CD14-positive monocyte (primary cell): ENCODE data around the gene SLC37A1. TPM values are rescaled to one million over a fixed set of nuclear protein-coding genes. Genes with fewer than 3 reads are reported as not detected.

Experiments used
- DNase-seq, 3 donors: peaks; one replicate each; pipeline ENCODE4 v3.0.0-alpha.2; 2011 to 2022
- H2AFZ ChIP-seq: 2 replicates; pipeline ENCODE4 v1.6.0; 2012; ENCODE audit warnings: mild to moderate bottlenecking, low read depth, low read length, inconsistent platforms; ENCODE audit not compliant: insufficient read depth, poor library complexity, severe bottlenecking
- H3K27ac ChIP-seq, 2 donors: 1 replicate in 1 of 2; 2 replicates in 1 of 2; pipeline ENCODE4 v1.5.1; 2012 to 2013; ENCODE audit warnings: low read length in 2 of 2, control low read depth in 1 of 2, inconsistent platforms in 1 of 2, low read depth in 1 of 2, mild to moderate bottlenecking in 1 of 2
- H3K27me3 ChIP-seq, 2 donors: one replicate each; pipeline versions ENCODE4 v1.6.0 to v1.6.1; 2011 to 2013; ENCODE audit warnings: low read length in 2 of 2; ENCODE audit not compliant: control insufficient read depth in 2 of 2, insufficient read depth in 2 of 2
- H3K36me3 ChIP-seq, 2 donors: replicated peaks in 1 of 2; 1 replicate in 1 of 2; 2 replicates in 1 of 2; pipeline versions ENCODE4 v1.5.1 to v1.6.1; 2012 to 2013; ENCODE audit warnings: low read length in 2 of 2, control low read depth in 1 of 2, inconsistent platforms in 1 of 2, mild to moderate bottlenecking in 1 of 2; ENCODE audit not compliant: insufficient read depth in 2 of 2, control insufficient read depth in 1 of 2
- H3K4me1 ChIP-seq, 2 donors: 1 replicate in 1 of 2; 2 replicates in 1 of 2; pipeline versions ENCODE4 v1.5.1 to v1.6.1; 2012 to 2013; ENCODE audit warnings: low read length in 2 of 2, control low read depth in 1 of 2, inconsistent platforms in 1 of 2, mild to moderate bottlenecking in 1 of 2, moderate library complexity in 1 of 2; ENCODE audit not compliant: insufficient read depth in 2 of 2, control insufficient read depth in 1 of 2
- H3K4me2 ChIP-seq: replicated peaks from 2 replicates; pipeline ENCODE3; 2012; ENCODE audit warnings: low read length, moderate library complexity, mild to moderate bottlenecking; ENCODE audit not compliant: poor library complexity, severe bottlenecking; ENCODE audit errors: extremely low read depth
- H3K4me3 ChIP-seq, 3 experiments: fragments of 200-600 bp in 1 of 3; sonication (generic) in 1 of 3; replicated peaks in 1 of 3; 1 replicate in 2 of 3; 2 replicates in 1 of 3; pipeline ENCODE4 v1.5.1; 2011 to 2013; ENCODE audit warnings: low read length in 3 of 3, mild to moderate bottlenecking in 3 of 3, control low read depth in 2 of 3, low read depth in 2 of 3, inconsistent platforms in 1 of 3, moderate library complexity in 1 of 3
- H3K79me2 ChIP-seq: 2 replicates; pipeline ENCODE4 v1.6.0; 2012; ENCODE audit warnings: mild to moderate bottlenecking, control low read depth, inconsistent platforms, low read length, moderate library complexity; ENCODE audit not compliant: insufficient read depth
- H3K9ac ChIP-seq: 2 replicates; pipeline ENCODE4 v1.6.0; 2017; ENCODE audit warnings: low read length, mild to moderate bottlenecking; ENCODE audit not compliant: insufficient read depth, poor library complexity, severe bottlenecking
- H3K9me3 ChIP-seq, 2 donors: replicated peaks in 1 of 2; 1 replicate in 1 of 2; 2 replicates in 1 of 2; pipeline versions ENCODE4 v1.5.1 to v1.6.1; 2012 to 2013; ENCODE audit warnings: low read length in 2 of 2, control low read depth in 1 of 2; ENCODE audit not compliant: control insufficient read depth in 1 of 2, insufficient read depth in 1 of 2
- H4K20me1 ChIP-seq: 2 replicates; pipeline ENCODE4 v1.6.0; 2012; ENCODE audit warnings: mild to moderate bottlenecking, low read length, control low read depth, moderate library complexity; ENCODE audit not compliant: insufficient read depth
- H3K27ac Mint-ChIP-seq, 7 donors: one replicate each; pipeline ENCODE4 v1.8.0; 2020; ENCODE audit warnings: mild to moderate bottlenecking in 7 of 7, mixed read lengths in 7 of 7, moderate library complexity in 6 of 7, inconsistent platforms in 2 of 7
- H3K27me3 Mint-ChIP-seq, 3 donors: one replicate each; pipeline ENCODE4 v1.8.0; 2021 to 2022; ENCODE audit warnings: low read depth in 3 of 3, mild to moderate bottlenecking in 3 of 3, mixed read lengths in 3 of 3, moderate library complexity in 3 of 3, inconsistent platforms in 1 of 3
- H3K36me3 Mint-ChIP-seq, 2 donors: one replicate each; pipeline ENCODE4 v1.8.0; 2020; ENCODE audit warnings: mixed read lengths in 2 of 2, inconsistent platforms in 1 of 2, mild to moderate bottlenecking in 1 of 2
- H3K4me1 Mint-ChIP-seq: one replicate; pipeline ENCODE4 v1.8.0; 2020; ENCODE audit warnings: mild to moderate bottlenecking, mixed read lengths
- H3K4me3 Mint-ChIP-seq, 2 donors: one replicate each; pipeline ENCODE4 v1.8.0; 2020; ENCODE audit warnings: mild to moderate bottlenecking in 2 of 2, mixed read lengths in 2 of 2, moderate library complexity in 1 of 2
- H3K9me3 Mint-ChIP-seq, 7 donors: one replicate each; pipeline ENCODE4 v1.8.0; 2020 to 2022; ENCODE audit warnings: mixed read lengths in 7 of 7, mild to moderate bottlenecking in 6 of 7, moderate library complexity in 6 of 7, inconsistent platforms in 2 of 7
- CTCF ChIP-seq: fragments of 200-600 bp; IDR thresholded peaks from one replicate; pipeline ENCODE4 v1.8.0; 2022; ENCODE audit warnings: antibody characterized with exemption, mild to moderate bottlenecking
- WGBS: methylation state at CpG from one replicate; pipeline ENCODE4 v1.1.5; 2013; ENCODE audit warnings: missing lambda C conversion rate; ENCODE audit not compliant: insufficient coverage; 5-methylcytosine and 5-hydroxymethylcytosine counted together
- intact Hi-C, 2 donors: fragments of 100-400 bp; cut with micrococcal nuclease; formaldehyde crosslinking; loops; one replicate each; pipeline versions ENCODE4 v1.15.0 to v1.15.1; 2023
- polyA plus RNA-seq, 3 donors: library from polyadenylated mRNA; depleted of rRNA in 1 of 3; unstranded in 2 of 3; stranded (reverse) in 1 of 3; fragments of 300-500 nt in 2 of 3; fragments of >200 nt in 1 of 3; fragmentation: Illumina TruSeq in 2 of 3; gene quantifications; 1 replicate in 2 of 3; 2 replicates in 1 of 3; pipeline ENCODE4 v1.2.3, GENCODE V29; 2012 to 2021

SLC37A1 gene
- polyA plus RNA-seq, 3 donors: 2.7 to 12.4 (median 4.3) TPM

- H2AFZ ChIP-seq: no peak overlapping the region
Measured at GRCh38 chr21:42547906-42548365, 34.3 kb downstream of the SLC37A1 start.

GRCh38 chr21:42548687-42549406 lies 35.2 kb downstream of the SLC37A1 start:
- Mint-ChIP-seq H3K36me3 (peaks cover 55 to 62% of the 10 kb centered on the region in 2 donors), H3K4me3 (no peak overlapping the region), H3K9me3 (no peaks in the 10 kb centered on the region), H3K27ac (no peak overlapping the region), H3K27me3 (peaks cover 0 to 2% (median 2%) of the 10 kb centered on the region in 3 donors), H3K4me1 (no peaks in the 10 kb centered on the region)
- peaks cover 49 to 75% of the 10 kb centered on the region in 2 donors for H3K36me3 ChIP-seq
- H3K27me3 ChIP-seq: no peaks in the 10 kb centered on the region
- H3K27ac ChIP-seq: no peak overlapping the region
- no peaks in the 10 kb centered on the region for H4K20me1 ChIP-seq
- H3K9ac ChIP-seq: no peak overlapping the region
- DNase-seq: no peak
- H3K79me2 ChIP-seq: no peaks in the 10 kb centered on the region
- H2AFZ ChIP-seq: no peak overlapping the region
- 77% methylated on average over 13 of the region's 21 CpGs for WGBS
- H3K4me3 ChIP-seq: no peak overlapping the region
- no peaks in the 10 kb centered on the region for H3K9me3 ChIP-seq
- no peaks in the 10 kb centered on the region for H3K4me1 ChIP-seq
- intact Hi-C loops: no loop called here
- H3K4me2 ChIP-seq: no peak overlapping the region
- TF ChIP-seq CTCF: no peak

More at GRCh38 chr21:42547906-42548365, 34.3 kb downstream of the SLC37A1 start:
- H3K27ac ChIP-seq: no peak overlapping the region
- no peak for DNase-seq
- H3K4me2 ChIP-seq: no peak overlapping the region
- Mint-ChIP-seq H3K9me3 (peaks cover 0 to 1% (median 0%) of the 10 kb centered on the region in 7 donors), H3K27me3 (peaks cover 0 to 2% (median 2%) of the 10 kb centered on the region in 3 donors), H3K36me3 (peaks cover 63 to 69% of the 10 kb centered on the region in 2 donors), H3K4me3 (no peak overlapping the region), H3K4me1 (no peaks in the 10 kb centered on the region), H3K27ac (peak overlapping the region in 2 of 7 donors; percentile 17 to 48)
- H3K27me3 ChIP-seq: no peaks in the 10 kb centered on the region
- H3K9ac ChIP-seq: no peak overlapping the region
- no peaks in the 10 kb centered on the region for H3K9me3 ChIP-seq
- no peaks in the 10 kb centered on the region for H3K4me1 ChIP-seq
- no peak for TF ChIP-seq CTCF
- no peaks in the 10 kb centered on the region for H3K79me2 ChIP-seq
- no peaks in the 10 kb centered on the region for H4K20me1 ChIP-seq
- peaks cover 55 to 81% of the 10 kb centered on the region in 2 donors for H3K36me3 ChIP-seq
- intact Hi-C loops: no loop called here
- 98% methylated on average over 20 of the region's 22 CpGs for WGBS
- no peak overlapping the region for H3K4me3 ChIP-seq
